ENCODE data around the gene G3BP1. TPM values are rescaled to one million over a fixed set of nuclear protein-coding genes. Genes with fewer than 3 reads are reported as not detected.
A peak's percentile ranks its signal among the peaks of the same experiment; 100 is the strongest.
"Not testable (repeated sequence)": the region's sequence is repeated elsewhere in the genome, so short reads cannot be mapped to it uniquely, and the experiment has no call there.

The G3BP1 gene
- total and polyA plus RNA-seq, 2 donors (not counting 1 experiment from before 2014, with no cell fraction given): 68.2 to 132 TPM

DNA sequence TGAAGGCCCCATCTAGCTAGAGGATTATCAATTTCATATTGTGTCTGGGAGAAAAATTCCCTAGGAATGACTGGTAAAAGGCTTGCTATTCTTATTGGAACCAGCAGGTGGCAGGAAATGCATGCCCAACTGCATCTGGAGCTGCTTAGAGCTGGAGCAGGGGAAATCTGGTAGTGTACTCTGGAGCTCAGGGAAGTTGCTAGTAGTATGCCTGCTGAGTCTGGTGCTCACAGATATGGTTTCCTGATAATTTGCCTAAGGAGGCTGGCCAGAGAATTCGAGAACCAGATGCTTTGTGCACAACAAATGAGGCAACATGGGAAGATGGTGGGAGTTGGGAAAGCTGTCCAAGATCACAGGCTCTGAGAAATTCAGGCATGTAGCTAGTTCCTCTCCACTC lies 53.7 kb downstream of the G3BP1 start:
- Histone ChIP-seq H2AFZ (ENCODE audit: low read length) (no peak overlapping the region), H3K9me3 (ENCODE audit: control insufficient read depth, insufficient read depth, low read depth, low read length) (no peaks in the 10 kb centered on the region), H3K79me2 (ENCODE audit: control insufficient read depth, insufficient read depth, low read length) (no peaks in the 10 kb centered on the region), H3K4me2 (ENCODE audit: extremely low read depth, insufficient read depth, low read length) (no peak overlapping the region), H3K27me3 (ENCODE audit: control insufficient read depth, insufficient read depth, low read length) (no peaks in the 10 kb centered on the region), H4K20me1 (ENCODE audit: control insufficient read depth, extremely low read depth, insufficient read depth, low read length) (no peaks in the 10 kb centered on the region), H3K36me3 (ENCODE audit: control insufficient read depth, insufficient read depth, low read length) (no peaks in the 10 kb centered on the region), H3K4me1 (ENCODE audit: control insufficient read depth, extremely low read depth, insufficient read depth, low read length) (no peaks in the 10 kb centered on the region), H3K4me3 (replicated peaks in 1 of 4; ENCODE audit: control extremely low read depth in 1 of 4, insufficient read depth in 1 of 4, low read depth in 3 of 4, low read length in 4 of 4) (no peak overlapping the region), H3K9ac (ENCODE audit: insufficient read depth, low read length) (no peak overlapping the region), H3K27ac (ENCODE audit: insufficient read depth, low read length) (no peak overlapping the region)
- TF ChIP-seq, protein P1, sequence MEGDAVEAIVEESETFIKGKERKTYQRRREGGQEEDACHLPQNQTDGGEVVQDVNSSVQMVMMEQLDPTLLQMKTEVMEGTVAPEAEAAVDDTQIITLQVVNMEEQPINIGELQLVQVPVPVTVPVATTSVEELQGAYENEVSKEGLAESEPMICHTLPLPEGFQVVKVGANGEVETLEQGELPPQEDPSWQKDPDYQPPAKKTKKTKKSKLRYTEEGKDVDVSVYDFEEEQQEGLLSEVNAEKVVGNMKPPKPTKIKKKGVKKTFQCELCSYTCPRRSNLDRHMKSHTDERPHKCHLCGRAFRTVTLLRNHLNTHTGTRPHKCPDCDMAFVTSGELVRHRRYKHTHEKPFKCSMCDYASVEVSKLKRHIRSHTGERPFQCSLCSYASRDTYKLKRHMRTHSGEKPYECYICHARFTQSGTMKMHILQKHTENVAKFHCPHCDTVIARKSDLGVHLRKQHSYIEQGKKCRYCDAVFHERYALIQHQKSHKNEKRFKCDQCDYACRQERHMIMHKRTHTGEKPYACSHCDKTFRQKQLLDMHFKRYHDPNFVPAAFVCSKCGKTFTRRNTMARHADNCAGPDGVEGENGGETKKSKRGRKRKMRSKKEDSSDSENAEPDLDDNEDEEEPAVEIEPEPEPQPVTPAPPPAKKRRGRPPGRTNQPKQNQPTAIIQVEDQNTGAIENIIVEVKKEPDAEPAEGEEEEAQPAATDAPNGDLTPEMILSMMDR (conservative IDR thresholded peaks at IDR 0.05 in 1 of 2, IDR thresholded peaks at IDR 0.05 in 1 of 2; ENCODE audit: low read depth in 1 of 2, low read length in 2 of 2): peak; percentile 96 to 97
- no peak for TF ChIP-seq EZH2 (IDR thresholded peaks at IDR 0.05; ENCODE audit: low read length, missing control alignments)
- DNase-seq (ENCODE audit: low read depth in 2 of 2): peak; percentile 53 to 75

DNA sequence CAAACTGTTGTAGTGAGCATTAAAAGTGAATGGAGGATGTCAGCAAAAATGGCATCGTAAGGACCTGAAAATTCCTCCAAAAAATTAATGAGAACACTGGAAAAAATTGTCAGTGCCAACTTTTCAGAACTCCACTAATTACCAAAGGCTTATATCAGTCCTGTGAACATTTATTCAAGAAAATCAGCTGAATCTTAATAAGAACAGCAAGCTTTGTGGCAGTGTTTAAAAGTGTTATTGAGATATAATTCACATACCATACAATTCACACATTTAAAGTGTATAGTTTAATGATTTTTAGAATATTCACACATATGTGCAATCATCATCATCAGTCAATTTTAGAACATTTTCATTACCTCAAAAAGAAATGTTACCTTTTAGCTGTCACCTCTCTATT lies 57.6 kb downstream of the G3BP1 start:
- no peaks in the 10 kb centered on the region for H3K4me1 ChIP-seq (ENCODE audit: control insufficient read depth, extremely low read depth, insufficient read depth, low read length)
- no peak for TF ChIP-seq EZH2 (IDR thresholded peaks at IDR 0.05; ENCODE audit: low read length, missing control alignments)
- TF ChIP-seq, protein P1 (conservative IDR thresholded peaks at IDR 0.05 in 1 of 2, IDR thresholded peaks at IDR 0.05 in 1 of 2; ENCODE audit: low read depth in 1 of 2, low read length in 2 of 2): no peak
- no peaks in the 10 kb centered on the region for H4K20me1 ChIP-seq (ENCODE audit: control insufficient read depth, extremely low read depth, insufficient read depth, low read length)
- H3K36me3 ChIP-seq (ENCODE audit: control insufficient read depth, insufficient read depth, low read length): no peaks in the 10 kb centered on the region
- no peak overlapping the region for H3K4me2 ChIP-seq (ENCODE audit: extremely low read depth, insufficient read depth, low read length)
- H2AFZ ChIP-seq (ENCODE audit: low read length): no peak overlapping the region
- H3K4me3 ChIP-seq (replicated peaks in 1 of 4; ENCODE audit: control extremely low read depth in 1 of 4, insufficient read depth in 1 of 4, low read depth in 3 of 4, low read length in 4 of 4): no peak overlapping the region
- no peaks in the 10 kb centered on the region for H3K79me2 ChIP-seq (ENCODE audit: control insufficient read depth, insufficient read depth, low read length)
- H3K27ac ChIP-seq (ENCODE audit: insufficient read depth, low read length): no peak overlapping the region
- no peak for DNase-seq (ENCODE audit: low read depth in 2 of 2)
- H3K9ac ChIP-seq (ENCODE audit: insufficient read depth, low read length): no peak overlapping the region
- H3K27me3 ChIP-seq (ENCODE audit: control insufficient read depth, insufficient read depth, low read length): no peaks in the 10 kb centered on the region
- no peaks in the 10 kb centered on the region for H3K9me3 ChIP-seq (ENCODE audit: control insufficient read depth, insufficient read depth, low read depth, low read length)

DNA sequence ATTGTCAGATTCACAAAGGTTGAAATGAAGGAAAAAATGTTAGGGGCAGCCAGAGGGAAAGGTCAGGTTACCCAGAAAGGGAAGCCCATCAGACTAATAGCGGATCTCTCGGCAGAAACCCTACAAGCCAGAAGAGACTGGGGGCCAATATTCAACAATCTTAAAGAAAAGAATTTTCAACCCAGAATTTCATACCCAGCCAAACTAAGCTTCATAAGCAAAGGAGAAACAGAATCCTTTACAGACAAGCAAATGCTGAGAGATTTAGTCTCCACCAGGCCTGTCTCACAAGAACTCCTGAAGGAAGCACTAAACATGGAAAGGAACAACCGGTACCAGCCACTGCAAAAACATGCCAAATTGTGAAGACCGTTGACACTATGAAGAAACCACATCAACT lies 61.1 kb downstream of the G3BP1 start:
- H2AFZ ChIP-seq (ENCODE audit: low read length); H3K4me1 ChIP-seq (ENCODE audit: control insufficient read depth, extremely low read depth, insufficient read depth, low read length); H3K27me3 ChIP-seq (ENCODE audit: control insufficient read depth, insufficient read depth, low read length); H3K4me3 ChIP-seq (replicated peaks in 1 of 4; ENCODE audit: control extremely low read depth in 1 of 4, insufficient read depth in 1 of 4, low read depth in 3 of 4, low read length in 4 of 4); H3K4me2 ChIP-seq (ENCODE audit: extremely low read depth, insufficient read depth, low read length); H3K36me3 ChIP-seq (ENCODE audit: control insufficient read depth, insufficient read depth, low read length); H3K27ac ChIP-seq (ENCODE audit: insufficient read depth, low read length); H3K9me3 ChIP-seq (ENCODE audit: control insufficient read depth, insufficient read depth, low read depth, low read length); H3K9ac ChIP-seq (ENCODE audit: insufficient read depth, low read length); H3K79me2 ChIP-seq (ENCODE audit: control insufficient read depth, insufficient read depth, low read length); H4K20me1 ChIP-seq (ENCODE audit: control insufficient read depth, extremely low read depth, insufficient read depth, low read length); DNase-seq (ENCODE audit: low read depth in 2 of 2): not testable (repeated sequence)
